Fibroblast of lung (primary cell): ENCODE results near the gene PRR19. TPM values are rescaled to one million over a fixed set of nuclear protein-coding genes. Genes with fewer than 3 reads are reported as not detected.

ENCODE experiments used
- DNase-seq, 2 donors: peaks; one replicate each; pipeline versions ENCODE4 v3.0.0 to v3.0.0-alpha.2; 2010; ENCODE audit warnings: low read depth in 2 of 2
- H2AFZ ChIP-seq: 2 replicates; pipeline ENCODE4 v1.5.1; 2012; ENCODE audit warnings: low read length, control low read depth, inconsistent platforms
- H3K27ac ChIP-seq: 2 replicates; pipeline ENCODE4 v1.5.1; 2011; ENCODE audit warnings: low read length, control low read depth; ENCODE audit not compliant: insufficient read depth
- H3K27me3 ChIP-seq: 2 replicates; pipeline ENCODE4 v1.5.1; 2011; ENCODE audit warnings: mild to moderate bottlenecking, low read length; ENCODE audit not compliant: control insufficient read depth, insufficient read depth
- H3K36me3 ChIP-seq: 2 replicates; pipeline ENCODE4 v1.5.1; 2011; ENCODE audit warnings: low read length; ENCODE audit not compliant: control insufficient read depth, insufficient read depth
- H3K4me1 ChIP-seq: 2 replicates; pipeline ENCODE4 v1.5.1; 2011; ENCODE audit warnings: low read length; ENCODE audit not compliant: control insufficient read depth, insufficient read depth; ENCODE audit errors: extremely low read depth
- H3K4me2 ChIP-seq: 2 replicates; pipeline ENCODE4 v1.5.1; 2011; ENCODE audit warnings: low read length, control low read depth; ENCODE audit not compliant: insufficient read depth; ENCODE audit errors: extremely low read depth
- H3K4me3 ChIP-seq, 4 experiments: fragments of 200-600 bp in 1 of 4; sonication (generic) in 1 of 4; replicated peaks in 1 of 4; 2 replicates each; pipeline ENCODE4 v1.5.1; 2011 to 2016; ENCODE audit warnings: low read length in 4 of 4, low read depth in 3 of 4, mild to moderate bottlenecking in 3 of 4, control low read depth in 2 of 4, inconsistent platforms in 1 of 4, mixed read lengths in 1 of 4; ENCODE audit not compliant: insufficient read depth in 1 of 4; ENCODE audit errors: control extremely low read depth in 1 of 4
- H3K79me2 ChIP-seq: 2 replicates; pipeline ENCODE4 v1.5.1; 2012; ENCODE audit warnings: mild to moderate bottlenecking, low read length, inconsistent platforms; ENCODE audit not compliant: control insufficient read depth, insufficient read depth
- H3K9ac ChIP-seq: 2 replicates; pipeline ENCODE4 v1.5.1; 2011; ENCODE audit warnings: mild to moderate bottlenecking, low read length, control low read depth; ENCODE audit not compliant: insufficient read depth
- H3K9me3 ChIP-seq: 2 replicates; pipeline ENCODE4 v1.5.1; 2012; ENCODE audit warnings: low read depth, low read length; ENCODE audit not compliant: control insufficient read depth, insufficient read depth
- H4K20me1 ChIP-seq: 2 replicates; pipeline ENCODE4 v1.5.1; 2011; ENCODE audit warnings: low read length; ENCODE audit not compliant: control insufficient read depth, insufficient read depth; ENCODE audit errors: extremely low read depth
- EZH2 ChIP-seq: IDR thresholded peaks from 2 replicates; pipeline ENCODE4 v1.5.1; 2012; ENCODE audit warnings: low read length, control low read depth, mild to moderate bottlenecking; ENCODE audit errors: missing control alignments
- polyA plus RNA-seq, 2 donors: library from polyadenylated mRNA; depleted of rRNA in 1 of 2; stranded (reverse) in 1 of 2; unstranded in 1 of 2; fragments of >200 nt; gene quantifications; 2 replicates each; pipeline ENCODE4 v1.2.1, GENCODE V29; 2011 to 2012; ENCODE audit warnings: missing spikeins in 1 of 2
- total RNA-seq: library from RNA; depleted of rRNA; stranded (reverse); fragments of >200 nt; gene quantifications from 2 replicates; pipeline ENCODE4 v1.2.1, GENCODE V29; 2014
- TF ChIP-seq, protein P1 (sequence below), 2 donors: IDR thresholded peaks in 1 of 2; conservative IDR thresholded peaks in 1 of 2; 1 replicate in 1 of 2; 2 replicates in 1 of 2; pipeline ENCODE4 v1.5.1; 2011 to 2012; ENCODE audit warnings: low read length in 2 of 2, control low read depth in 1 of 2, inconsistent platforms in 1 of 2, low read depth in 1 of 2, mild to moderate bottlenecking in 1 of 2

The PRR19 gene
- total and polyA plus RNA-seq, 2 donors (not counting 1 experiment from before 2014, with no cell fraction given) = 0.17 to 0.39 TPM

DNA sequence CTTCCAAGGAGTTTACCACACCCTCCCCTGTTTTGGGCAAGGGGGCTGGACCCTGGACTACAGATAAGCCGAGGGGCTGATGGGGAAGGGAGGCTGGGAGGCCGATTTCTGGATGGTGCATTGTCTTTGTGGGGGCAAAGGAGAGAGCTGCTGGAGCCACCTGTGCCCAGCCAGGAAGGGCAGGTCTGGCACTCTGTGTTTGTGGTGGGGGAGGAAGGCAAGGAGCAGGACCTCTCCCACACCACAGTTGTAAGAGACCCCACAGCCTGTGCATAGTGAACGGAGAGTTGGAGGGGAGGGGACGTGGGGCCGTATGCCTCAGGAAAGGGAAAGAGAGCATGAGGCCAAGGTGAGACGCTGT is 16.0 kb upstream of the PRR19 start:
- Histone ChIP-seq H3K9me3 (no peaks in the 10 kb centered on the region), H3K4me1 (peaks cover 39% of the 10 kb centered on the region), H3K79me2 (peaks cover 35% of the 10 kb centered on the region), H3K27me3 (no peaks in the 10 kb centered on the region), H3K4me3 (peak overlapping the region in 3 of 4 experiments; percentile 5 to 82 (median 80)), H3K9ac (no peak overlapping the region), H3K4me2 (peak overlapping the region; percentile 99), H3K27ac (peak overlapping the region; percentile 36), H3K36me3 (peaks cover 33% of the 10 kb centered on the region), H2AFZ (no peak overlapping the region), H4K20me1 (no peaks in the 10 kb centered on the region)
- no peak for DNase-seq
- TF ChIP-seq, protein P1, sequence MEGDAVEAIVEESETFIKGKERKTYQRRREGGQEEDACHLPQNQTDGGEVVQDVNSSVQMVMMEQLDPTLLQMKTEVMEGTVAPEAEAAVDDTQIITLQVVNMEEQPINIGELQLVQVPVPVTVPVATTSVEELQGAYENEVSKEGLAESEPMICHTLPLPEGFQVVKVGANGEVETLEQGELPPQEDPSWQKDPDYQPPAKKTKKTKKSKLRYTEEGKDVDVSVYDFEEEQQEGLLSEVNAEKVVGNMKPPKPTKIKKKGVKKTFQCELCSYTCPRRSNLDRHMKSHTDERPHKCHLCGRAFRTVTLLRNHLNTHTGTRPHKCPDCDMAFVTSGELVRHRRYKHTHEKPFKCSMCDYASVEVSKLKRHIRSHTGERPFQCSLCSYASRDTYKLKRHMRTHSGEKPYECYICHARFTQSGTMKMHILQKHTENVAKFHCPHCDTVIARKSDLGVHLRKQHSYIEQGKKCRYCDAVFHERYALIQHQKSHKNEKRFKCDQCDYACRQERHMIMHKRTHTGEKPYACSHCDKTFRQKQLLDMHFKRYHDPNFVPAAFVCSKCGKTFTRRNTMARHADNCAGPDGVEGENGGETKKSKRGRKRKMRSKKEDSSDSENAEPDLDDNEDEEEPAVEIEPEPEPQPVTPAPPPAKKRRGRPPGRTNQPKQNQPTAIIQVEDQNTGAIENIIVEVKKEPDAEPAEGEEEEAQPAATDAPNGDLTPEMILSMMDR (conservative IDR thresholded peaks at IDR 0.05 in 1 of 2, IDR thresholded peaks at IDR 0.05 in 1 of 2; ENCODE audit: low read depth in 1 of 2, low read length in 2 of 2) = no peak
- no peak for TF ChIP-seq EZH2

DNA sequence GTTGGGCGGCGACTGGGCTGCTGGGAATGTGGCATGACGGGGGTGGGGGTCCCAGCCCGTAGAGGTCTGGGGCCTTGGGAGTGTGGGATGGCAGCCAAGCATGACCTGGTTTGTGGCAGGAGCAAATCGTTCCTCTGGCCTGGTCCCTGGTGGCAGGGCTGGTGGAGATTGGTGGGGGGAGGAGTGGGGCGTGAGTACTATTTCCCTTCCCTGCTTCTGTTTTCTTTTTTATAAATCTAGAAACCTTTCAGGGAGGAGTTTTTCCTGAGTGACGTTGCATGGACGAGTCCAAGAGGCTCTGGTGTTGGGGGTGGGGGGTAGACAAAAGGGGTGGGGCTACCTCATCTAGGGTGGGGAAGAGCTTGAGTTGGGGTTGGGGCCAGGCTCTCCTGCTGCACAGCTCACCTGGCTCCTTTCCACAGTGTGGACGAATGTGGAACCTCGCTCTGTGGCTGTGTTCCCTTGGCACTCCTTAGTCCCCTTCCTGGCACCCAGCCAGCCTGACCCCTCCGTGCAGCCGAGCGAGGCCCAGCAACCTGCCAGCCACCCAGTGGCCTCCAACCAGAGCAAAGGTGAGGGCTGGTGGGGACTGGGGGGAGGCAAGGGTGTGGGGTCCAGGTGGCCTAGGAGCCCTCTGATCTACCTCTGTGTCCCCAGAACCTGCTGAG is 15.4 kb upstream of the PRR19 start:
- H3K79me2 ChIP-seq = peaks cover 32% of the 10 kb centered on the region
- peaks cover 35% of the 10 kb centered on the region for H3K4me1 ChIP-seq
- TF ChIP-seq, protein P1 (conservative IDR thresholded peaks at IDR 0.05 in 1 of 2, IDR thresholded peaks at IDR 0.05 in 1 of 2; ENCODE audit: low read depth in 1 of 2, low read length in 2 of 2) = no peak
- no peak for TF ChIP-seq EZH2
- no peaks in the 10 kb centered on the region for H3K9me3 ChIP-seq
- H3K36me3 ChIP-seq = peaks cover 36% of the 10 kb centered on the region
- H3K27me3 ChIP-seq = no peaks in the 10 kb centered on the region
- no peak overlapping the region for H3K9ac ChIP-seq
- peak overlapping the region; percentile 99 for H3K4me2 ChIP-seq
- H4K20me1 ChIP-seq = no peaks in the 10 kb centered on the region
- peak; percentile 42 to 52 for DNase-seq
- H3K27ac ChIP-seq = peak overlapping the region; percentile 36
- H2AFZ ChIP-seq = no peak overlapping the region
- peak overlapping the region in 2 of 4 experiments; percentile 5 to 80 for H3K4me3 ChIP-seq

DNA sequence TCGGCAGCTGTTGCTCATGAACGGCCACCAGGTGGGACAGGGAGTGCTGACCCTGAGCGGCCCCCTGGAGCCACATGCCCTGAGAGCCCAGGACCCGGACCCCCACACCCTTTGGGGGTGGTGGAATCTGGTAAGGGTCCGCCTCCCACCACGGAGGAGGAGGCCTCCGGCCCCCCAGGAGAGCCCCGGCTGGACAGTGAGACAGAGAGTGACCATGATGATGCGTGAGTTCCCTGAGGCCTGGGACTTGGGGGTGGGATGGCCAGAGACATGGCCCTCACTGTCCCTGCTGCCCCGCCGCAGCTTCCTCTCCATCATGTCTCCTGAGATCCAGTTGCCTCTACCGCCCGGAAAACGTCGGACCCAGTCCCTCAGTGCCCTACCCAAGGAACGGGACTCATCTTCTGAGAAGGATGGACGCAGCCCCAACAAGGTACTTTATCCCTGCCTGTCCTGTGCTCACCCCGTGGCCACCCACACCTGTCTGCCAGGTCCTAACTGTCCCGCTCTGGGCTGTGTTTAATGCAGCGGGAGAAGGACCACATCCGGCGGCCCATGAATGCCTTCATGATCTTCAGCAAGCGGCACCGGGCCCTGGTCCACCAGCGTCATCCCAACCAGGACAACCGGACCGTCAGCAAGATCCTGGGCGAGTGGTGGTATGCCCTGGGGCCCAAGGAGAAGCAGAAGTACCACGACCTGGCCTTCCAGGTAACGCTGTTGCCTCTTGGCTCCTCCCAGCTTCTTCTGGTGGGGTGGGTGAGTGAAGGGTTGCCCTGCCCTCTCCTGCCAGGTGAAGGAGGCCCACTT is 14.7 kb upstream of the PRR19 start:
- Histone ChIP-seq H3K27ac (no peak overlapping the region), H3K4me2 (no peak overlapping the region), H3K79me2 (peaks cover 27% of the 10 kb centered on the region), H3K9ac (no peak overlapping the region), H3K4me3 (no peak overlapping the region), H3K27me3 (no peaks in the 10 kb centered on the region), H2AFZ (no peak overlapping the region), H3K9me3 (no peaks in the 10 kb centered on the region), H3K4me1 (peaks cover 28% of the 10 kb centered on the region), H3K36me3 (peaks cover 43% of the 10 kb centered on the region), H4K20me1 (no peaks in the 10 kb centered on the region)
- TF ChIP-seq, protein P1 (conservative IDR thresholded peaks at IDR 0.05 in 1 of 2, IDR thresholded peaks at IDR 0.05 in 1 of 2; ENCODE audit: low read depth in 1 of 2, low read length in 2 of 2) = no peak
- no peak for TF ChIP-seq EZH2
- no peak for DNase-seq
